GM19035 (cell line): ENCODE results near the gene CHP2.
"Not testable (repeated sequence)": the region's sequence is repeated elsewhere in the genome, so short reads cannot be mapped to it uniquely, and the experiment has no call there.

Source experiments
- ATAC-seq: cut with Tn5 transposase; IDR thresholded peaks from one replicate; pipeline ENCODE4 v1.9.1; 2021; ENCODE audit not compliant: unreplicated experiment

CHP2 gene

GRCh38 chr16:23754594-23755483, at the start of gene CHP2:
Gene CHP2 (plus strand): TSS chr16:23755026. CDS start chr16:23755050, 24 bp downstream.
- ATAC-seq, result no peak

GRCh38 chr16:23705517-23705902, 49.3 kb upstream of the CHP2 start:
- no peak for ATAC-seq

- ATAC-seq, result no peak
Observed at GRCh38 chr16:23706439-23706838, 48.4 kb upstream of the CHP2 start.

- no peak for ATAC-seq
Observed at GRCh38 chr16:23709536-23709935, 45.3 kb upstream of the CHP2 start.

GRCh38 chr16:23710008-23710407, 44.8 kb upstream of the CHP2 start:
- no peak for ATAC-seq

GRCh38 chr16:23710504-23710903, 44.3 kb upstream of the CHP2 start:
- no peak for ATAC-seq

- no peak for ATAC-seq
Observed at GRCh38 chr16:23711785-23712184, 43.0 kb upstream of the CHP2 start.

- no peak for ATAC-seq
Observed at GRCh38 chr16:23712976-23713375, 41.9 kb upstream of the CHP2 start, which contains the start of gene ERN2. Gene ERN2 (minus strand): TSS chr16:23713222. CDS start chr16:23713187, 35 bp downstream.

GRCh38 chr16:23716484-23716883, 38.3 kb upstream of the CHP2 start:
- ATAC-seq, result no peak

- not testable (repeated sequence) for ATAC-seq
Observed at GRCh38 chr16:23722613-23723240, 32.1 kb upstream of the CHP2 start.

GRCh38 chr16:23724096-23724784, 30.6 kb upstream of the CHP2 start:
- ATAC-seq, result no peak

- ATAC-seq, result no peak
Observed at GRCh38 chr16:23724785-23725131, 30.1 kb upstream of the CHP2 start.

GRCh38 chr16:23726710-23727109, 28.1 kb upstream of the CHP2 start:
- ATAC-seq, result no peak

GRCh38 chr16:23728112-23728477, 26.7 kb upstream of the CHP2 start:
- no peak for ATAC-seq

- no peak for ATAC-seq
Observed at GRCh38 chr16:23729503-23730424, 25.1 kb upstream of the CHP2 start.

- no peak for ATAC-seq
Observed at GRCh38 chr16:23734176-23734893, 20.5 kb upstream of the CHP2 start.

- ATAC-seq, result not testable (repeated sequence)
Observed at GRCh38 chr16:23737423-23738028, 17.3 kb upstream of the CHP2 start.

GRCh38 chr16:23739516-23739915, 15.3 kb upstream of the CHP2 start:
- no peak for ATAC-seq

- ATAC-seq, result no peak
Observed at GRCh38 chr16:23741675-23742303, 13.0 kb upstream of the CHP2 start.
